Stimulated activated effector memory CD8-positive, alpha-beta T cell treated with anti-CD3 and anti-CD28 coated beads, Interleukin-12 subunit alpha, Interleukin-12 subunit beta, amount 100 ng/mL, for 72 hours (primary cell): ENCODE data around the gene RAPGEF6.
A peak's percentile ranks its signal among the peaks of the same experiment; 100 is the strongest.

Source experiments
- ATAC-seq: fragments of 150-1000 bp; cut with Tn5 transposase; 2 replicates; pipeline ENCODE4 v1.10.0; 2021
- DNase-seq, 2 donors: peaks; one replicate each; pipeline ENCODE4 v3.0.0; 2021 to 2022; ENCODE audit warnings: low spot score in 2 of 2
- H3K27ac Mint-ChIP-seq: one replicate; pipeline ENCODE4 v1.8.0; 2022; ENCODE audit warnings: mild to moderate bottlenecking, mixed read lengths
- H3K36me3 Mint-ChIP-seq: one replicate; pipeline ENCODE4 v1.8.0; 2022; ENCODE audit warnings: mild to moderate bottlenecking, mixed read lengths
- H3K4me1 Mint-ChIP-seq: one replicate; pipeline ENCODE4 v1.8.0; 2022; ENCODE audit warnings: mixed read lengths
- H3K4me3 Mint-ChIP-seq: one replicate; pipeline ENCODE4 v1.8.0; 2022; ENCODE audit warnings: mild to moderate bottlenecking, mixed read lengths
- H3K9me3 Mint-ChIP-seq: one replicate; pipeline ENCODE4 v1.8.0; 2022; ENCODE audit warnings: mixed read lengths

The RAPGEF6 gene

DNA sequence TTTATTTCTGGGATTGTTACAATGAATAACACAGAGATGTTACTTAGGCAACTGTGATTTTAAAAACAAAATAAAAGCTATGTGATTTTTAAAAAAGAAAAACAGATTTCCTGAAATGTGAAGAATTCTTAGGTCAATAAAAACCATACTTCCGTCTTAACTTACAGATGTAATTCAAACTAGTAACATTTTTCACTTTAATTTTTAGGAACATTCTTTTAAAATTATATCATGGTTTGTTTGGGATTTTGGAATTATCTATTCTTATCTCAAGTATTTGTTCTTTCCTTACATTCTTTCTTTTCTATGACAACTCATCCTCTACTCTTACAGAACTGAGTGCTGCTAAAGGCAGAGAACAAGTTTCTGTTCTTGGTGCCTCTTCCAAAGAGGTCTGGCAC, 159.5 kb downstream of the RAPGEF6 start:
- Mint-ChIP-seq H3K4me3 (no peak overlapping the region), H3K9me3 (no peaks in the 10 kb centered on the region), H3K27ac (no peak overlapping the region), H3K4me1 (peaks cover 5% of the 10 kb centered on the region), H3K36me3 (peaks cover 88% of the 10 kb centered on the region)
- ATAC-seq = no peak
- no peak for DNase-seq

DNA sequence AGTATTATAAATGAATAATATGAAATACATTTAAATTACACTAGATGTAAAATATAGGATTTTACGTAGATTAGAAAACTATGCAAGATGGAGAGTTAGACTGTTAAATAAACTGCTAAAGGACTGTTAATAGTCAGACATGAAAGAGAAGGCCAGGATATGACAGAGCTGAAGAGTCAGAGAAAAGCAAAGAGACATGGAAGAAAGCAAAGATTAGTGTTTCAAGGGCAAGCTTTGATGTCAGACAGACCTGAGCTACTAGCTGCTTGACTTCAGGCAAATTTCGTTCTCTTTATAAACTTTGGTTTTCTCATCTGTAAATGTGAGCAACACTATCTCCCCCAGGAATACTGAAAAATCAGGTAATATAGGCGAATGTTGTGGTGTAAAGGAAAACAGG, 161.3 kb downstream of the RAPGEF6 start:
- H3K4me3 Mint-ChIP-seq = no peak overlapping the region
- ATAC-seq (no peak), DNase-seq (no peak)
- H3K4me1 Mint-ChIP-seq = no peaks in the 10 kb centered on the region
- H3K9me3 Mint-ChIP-seq = no peaks in the 10 kb centered on the region
- H3K36me3 Mint-ChIP-seq = peaks cover 79% of the 10 kb centered on the region
- peak overlapping the region; percentile 38 for H3K27ac Mint-ChIP-seq

DNA sequence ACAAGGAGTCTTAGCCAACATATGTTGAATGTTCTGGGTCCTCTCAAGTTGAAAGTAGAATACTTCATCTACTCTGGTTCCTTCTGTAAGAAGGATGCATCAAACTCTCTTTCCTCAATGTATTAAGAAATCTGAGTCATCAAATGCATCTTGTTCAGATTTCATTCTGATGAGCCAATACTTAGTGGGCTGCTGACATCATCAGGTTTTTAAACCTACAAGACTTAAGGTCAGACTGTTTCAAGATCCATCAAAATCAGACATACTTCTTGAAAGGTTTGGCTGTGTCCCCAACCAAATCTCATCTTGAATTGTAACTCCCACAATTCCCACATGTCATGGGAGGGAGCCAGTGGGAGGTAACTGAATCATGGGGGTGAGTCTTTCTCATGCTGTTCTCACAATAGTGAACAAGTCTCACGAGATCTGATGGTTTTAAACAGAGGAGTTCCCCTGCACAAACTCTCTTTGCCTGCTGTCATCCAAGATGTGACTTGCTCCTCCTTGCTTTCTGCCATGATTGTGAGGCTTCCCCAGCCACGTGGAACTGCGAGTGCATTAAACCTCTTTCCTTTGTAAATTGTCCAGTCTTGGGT, 168.8 kb downstream of the RAPGEF6 start:
- Mint-ChIP-seq H3K27ac (peak overlapping the region; percentile 83), H3K4me3 (no peak overlapping the region), H3K36me3 (peaks cover 86% of the 10 kb centered on the region), H3K4me1 (peaks cover 8% of the 10 kb centered on the region), H3K9me3 (no peaks in the 10 kb centered on the region)
- DNase-seq (no peak), ATAC-seq (peak; percentile 94)

- H3K4me1 Mint-ChIP-seq = peaks cover 14% of the 10 kb centered on the region
Observed at GRCh38 chr5:131463656-131464055, 171.4 kb downstream of the RAPGEF6 start.

GRCh38 chr5:131462454-131462853, 172.6 kb downstream of the RAPGEF6 start:
- H3K36me3 Mint-ChIP-seq = peaks cover 91% of the 10 kb centered on the region
- H3K27ac Mint-ChIP-seq = no peak overlapping the region
- no peaks in the 10 kb centered on the region for H3K9me3 Mint-ChIP-seq
- DNase-seq (no peak), ATAC-seq (no peak)
- H3K4me3 Mint-ChIP-seq = no peak overlapping the region
- H3K4me1 Mint-ChIP-seq = peaks cover 14% of the 10 kb centered on the region

More at GRCh38 chr5:131463656-131464055, 171.4 kb downstream of the RAPGEF6 start:
- H3K27ac Mint-ChIP-seq = no peak overlapping the region
- H3K36me3 Mint-ChIP-seq = peaks cover 91% of the 10 kb centered on the region
- ATAC-seq (no peak), DNase-seq (no peak)
- no peak overlapping the region for H3K4me3 Mint-ChIP-seq
- no peaks in the 10 kb centered on the region for H3K9me3 Mint-ChIP-seq

GRCh38 chr5:131461742-131462141, 173.3 kb downstream of the RAPGEF6 start:
- Mint-ChIP-seq H3K36me3 (peaks cover 87% of the 10 kb centered on the region), H3K4me1 (peaks cover 11% of the 10 kb centered on the region), H3K9me3 (no peaks in the 10 kb centered on the region), H3K27ac (no peak overlapping the region), H3K4me3 (no peak overlapping the region)
- DNase-seq (no peak), ATAC-seq (no peak)

GRCh38 chr5:131460867-131461572, 174.0 kb downstream of the RAPGEF6 start:
- no peak overlapping the region for H3K4me3 Mint-ChIP-seq
- H3K9me3 Mint-ChIP-seq = no peaks in the 10 kb centered on the region
- ATAC-seq = no peak
- no peak for DNase-seq
- H3K27ac Mint-ChIP-seq = no peak overlapping the region
- peaks cover 6% of the 10 kb centered on the region for H3K4me1 Mint-ChIP-seq
- peaks cover 87% of the 10 kb centered on the region for H3K36me3 Mint-ChIP-seq

DNA sequence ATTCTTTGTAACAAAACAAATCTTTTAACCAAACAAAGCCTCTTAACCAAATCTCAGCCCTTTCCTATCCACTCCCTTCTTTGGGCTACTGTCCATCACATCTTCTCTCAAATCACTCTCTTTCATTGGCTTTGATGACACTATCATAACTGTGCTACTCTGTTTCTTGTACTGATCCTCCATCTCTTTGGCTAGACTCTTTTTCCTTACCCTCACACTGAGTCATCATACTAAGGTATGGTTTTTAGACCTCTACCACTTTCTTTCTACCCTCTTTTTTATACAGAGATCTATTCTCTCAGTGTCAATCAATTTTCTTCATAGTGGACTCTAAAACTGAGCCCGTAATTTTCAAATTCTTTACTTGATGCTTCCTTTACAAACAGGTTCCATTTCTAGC, 174.9 kb downstream of the RAPGEF6 start:
- H3K4me1 Mint-ChIP-seq = peaks cover 6% of the 10 kb centered on the region
- peaks cover 88% of the 10 kb centered on the region for H3K36me3 Mint-ChIP-seq
- no peak overlapping the region for H3K27ac Mint-ChIP-seq
- no peak for ATAC-seq
- no peaks in the 10 kb centered on the region for H3K9me3 Mint-ChIP-seq
- no peak overlapping the region for H3K4me3 Mint-ChIP-seq
- no peak for DNase-seq

- DNase-seq (no peak), ATAC-seq (no peak)
- no peak overlapping the region for H3K27ac Mint-ChIP-seq
- H3K4me1 Mint-ChIP-seq = peaks cover 6% of the 10 kb centered on the region
- peaks cover 88% of the 10 kb centered on the region for H3K36me3 Mint-ChIP-seq
- H3K4me3 Mint-ChIP-seq = no peak overlapping the region
- no peaks in the 10 kb centered on the region for H3K9me3 Mint-ChIP-seq
Observed at GRCh38 chr5:131459216-131459615, 175.8 kb downstream of the RAPGEF6 start.

- H3K27ac Mint-ChIP-seq = no peak overlapping the region
- ATAC-seq = no peak
- DNase-seq = no peak
- no peaks in the 10 kb centered on the region for H3K9me3 Mint-ChIP-seq
- H3K36me3 Mint-ChIP-seq = peaks cover 88% of the 10 kb centered on the region
- H3K4me3 Mint-ChIP-seq = no peak overlapping the region
- peaks cover 14% of the 10 kb centered on the region for H3K4me1 Mint-ChIP-seq
Observed at GRCh38 chr5:131457193-131457592, 177.8 kb downstream of the RAPGEF6 start.

- no peak for ATAC-seq
- no peak for DNase-seq
- Mint-ChIP-seq H3K27ac (no peak overlapping the region), H3K36me3 (peaks cover 86% of the 10 kb centered on the region), H3K4me1 (peaks cover 8% of the 10 kb centered on the region), H3K9me3 (no peaks in the 10 kb centered on the region), H3K4me3 (no peak overlapping the region)
Observed at GRCh38 chr5:131450941-131451340, 184.1 kb downstream of the RAPGEF6 start.

DNA sequence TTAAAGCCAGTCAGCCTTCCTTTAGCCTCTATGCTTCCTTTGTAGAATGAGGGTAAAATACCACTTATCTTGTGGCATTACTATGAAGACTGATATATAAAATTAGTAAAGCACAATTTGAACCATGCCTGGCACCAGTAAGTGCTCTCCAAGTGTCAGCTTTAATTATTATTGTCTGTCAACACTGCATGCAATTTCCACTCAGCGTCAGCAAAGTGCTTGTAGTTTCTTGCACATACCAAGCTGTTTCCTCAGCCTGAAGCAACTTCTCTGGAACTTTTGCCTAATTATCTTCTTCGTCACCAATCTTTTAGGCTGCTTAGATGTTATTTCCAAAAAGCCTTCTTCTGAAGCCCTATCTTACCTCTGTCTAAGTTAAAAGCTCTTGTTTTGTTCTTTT, 193.8 kb downstream of the RAPGEF6 start:
- Mint-ChIP-seq H3K36me3 (peaks cover 98% of the 10 kb centered on the region), H3K27ac (no peak overlapping the region), H3K4me1 (no peaks in the 10 kb centered on the region), H3K9me3 (no peaks in the 10 kb centered on the region), H3K4me3 (no peak overlapping the region)
- DNase-seq (no peak), ATAC-seq (no peak)

- Mint-ChIP-seq H3K36me3 (peaks cover 100% of the 10 kb centered on the region), H3K4me1 (no peaks in the 10 kb centered on the region), H3K9me3 (no peaks in the 10 kb centered on the region), H3K4me3 (no peak overlapping the region), H3K27ac (peak overlapping the region; percentile 45)
- ATAC-seq (no peak), DNase-seq (no peak)
Observed at GRCh38 chr5:131436081-131436480, 198.9 kb downstream of the RAPGEF6 start.

DNA sequence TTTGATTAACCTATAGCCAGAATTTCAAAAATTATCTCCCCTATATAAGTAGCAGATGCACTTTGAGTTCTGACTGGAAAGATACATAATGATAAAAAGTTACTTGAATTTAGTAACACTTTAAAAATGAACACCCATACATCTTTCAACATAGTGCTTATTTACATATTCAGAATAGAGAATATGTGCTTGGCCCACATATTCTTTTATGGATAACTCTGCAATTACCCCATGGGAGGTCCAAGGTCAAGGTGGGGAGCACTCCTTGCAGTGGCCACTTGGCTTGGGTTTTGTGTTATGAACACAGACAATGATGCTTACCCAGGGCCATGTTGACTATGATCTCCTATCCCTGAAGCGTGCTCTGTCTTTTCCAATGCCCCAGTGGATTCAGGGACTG, 201.9 kb downstream of the RAPGEF6 start:
- no peak for ATAC-seq
- H3K36me3 Mint-ChIP-seq = peaks cover 100% of the 10 kb centered on the region
- no peak overlapping the region for H3K27ac Mint-ChIP-seq
- no peak overlapping the region for H3K4me3 Mint-ChIP-seq
- DNase-seq = no peak
- H3K4me1 Mint-ChIP-seq = no peaks in the 10 kb centered on the region
- H3K9me3 Mint-ChIP-seq = no peaks in the 10 kb centered on the region

GRCh38 chr5:131431794-131432193, 203.2 kb downstream of the RAPGEF6 start:
- DNase-seq = no peak
- no peak for ATAC-seq
- Mint-ChIP-seq H3K36me3 (peaks cover 100% of the 10 kb centered on the region), H3K27ac (no peak overlapping the region), H3K4me1 (no peaks in the 10 kb centered on the region), H3K4me3 (no peak overlapping the region), H3K9me3 (no peaks in the 10 kb centered on the region)

GRCh38 chr5:131430794-131431193, 204.2 kb downstream of the RAPGEF6 start:
- peak overlapping the region; percentile 79 for H3K27ac Mint-ChIP-seq
- peaks cover 100% of the 10 kb centered on the region for H3K36me3 Mint-ChIP-seq

More at GRCh38 chr5:131430794-131431193, 204.2 kb downstream of the RAPGEF6 start:
- no peaks in the 10 kb centered on the region for H3K9me3 Mint-ChIP-seq
- ATAC-seq (peak; percentile 51), DNase-seq (no peak)
- H3K4me3 Mint-ChIP-seq = no peak overlapping the region
- H3K4me1 Mint-ChIP-seq = no peaks in the 10 kb centered on the region
